Activated CD8-positive, alpha-beta T cell treated with anti-CD3 and anti-CD28 coated beads for 36 hours (primary cell): Measurements from ENCODE around the gene ZCCHC2. TPM values are rescaled to one million over a fixed set of nuclear protein-coding genes. Genes with fewer than 3 reads are reported as not detected.

Source experiments
- ATAC-seq: fragments of 200-7000 bp; cut with Tn5 transposase; one replicate; pipeline ENCODE4 v1.10.0; 2021; ENCODE audit warnings: mild to moderate bottlenecking, moderate library complexity
- CTCF ChIA-PET: fragments of 350-600 bp; sonication (Branson Sonifier 250); formaldehyde crosslinking; loops from one replicate; lab custom pipeline; 2021; ENCODE audit warnings: antibody characterized with exemption; lab: Charles Lee
- POLR2A ChIA-PET: fragments of 350-600 bp; sonication (Branson Sonifier 250); formaldehyde crosslinking; loops from one replicate; lab custom pipeline; 2021; ENCODE audit warnings: antibody characterized with exemption; lab: Charles Lee
- DNase-seq: peaks from one replicate; pipeline ENCODE4 v3.0.0-alpha.2; 2020
- H3K27ac Mint-ChIP-seq: one replicate; pipeline ENCODE4 v1.8.0; 2021; ENCODE audit warnings: mild to moderate bottlenecking, mixed read lengths
- H3K27me3 Mint-ChIP-seq: one replicate; pipeline ENCODE4 v1.8.0; 2021; ENCODE audit warnings: mixed read lengths
- H3K36me3 Mint-ChIP-seq: one replicate; pipeline ENCODE4 v1.8.0; 2021; ENCODE audit warnings: low read depth, mixed read lengths
- H3K4me1 Mint-ChIP-seq: one replicate; pipeline ENCODE4 v1.8.0; 2021; ENCODE audit warnings: low read depth, mixed read lengths
- H3K4me3 Mint-ChIP-seq: one replicate; pipeline ENCODE4 v1.8.0; 2021; ENCODE audit warnings: mild to moderate bottlenecking, moderate library complexity, mixed read lengths
- H3K9me3 Mint-ChIP-seq: one replicate; pipeline ENCODE4 v1.8.0; 2021; ENCODE audit warnings: mixed read lengths
- CTCF ChIP-seq: fragments of 200-600 bp; IDR thresholded peaks from one replicate; pipeline ENCODE4 v1.8.0; 2022; ENCODE audit warnings: antibody characterized with exemption, mild to moderate bottlenecking
- intact Hi-C: fragments of 100-400 bp; cut with micrococcal nuclease; formaldehyde crosslinking; loops from one replicate; pipeline ENCODE4 v1.10.0; 2022
- total RNA-seq, 2 experiments: library from RNA; stranded (reverse); gene quantifications; one replicate each; pipeline ENCODE4 v1.2.3, GENCODE V29; 2021

The ZCCHC2 gene
- total RNA-seq, 2 experiments from 2014 or later, result 31.7 to 33.4 TPM

DNA sequence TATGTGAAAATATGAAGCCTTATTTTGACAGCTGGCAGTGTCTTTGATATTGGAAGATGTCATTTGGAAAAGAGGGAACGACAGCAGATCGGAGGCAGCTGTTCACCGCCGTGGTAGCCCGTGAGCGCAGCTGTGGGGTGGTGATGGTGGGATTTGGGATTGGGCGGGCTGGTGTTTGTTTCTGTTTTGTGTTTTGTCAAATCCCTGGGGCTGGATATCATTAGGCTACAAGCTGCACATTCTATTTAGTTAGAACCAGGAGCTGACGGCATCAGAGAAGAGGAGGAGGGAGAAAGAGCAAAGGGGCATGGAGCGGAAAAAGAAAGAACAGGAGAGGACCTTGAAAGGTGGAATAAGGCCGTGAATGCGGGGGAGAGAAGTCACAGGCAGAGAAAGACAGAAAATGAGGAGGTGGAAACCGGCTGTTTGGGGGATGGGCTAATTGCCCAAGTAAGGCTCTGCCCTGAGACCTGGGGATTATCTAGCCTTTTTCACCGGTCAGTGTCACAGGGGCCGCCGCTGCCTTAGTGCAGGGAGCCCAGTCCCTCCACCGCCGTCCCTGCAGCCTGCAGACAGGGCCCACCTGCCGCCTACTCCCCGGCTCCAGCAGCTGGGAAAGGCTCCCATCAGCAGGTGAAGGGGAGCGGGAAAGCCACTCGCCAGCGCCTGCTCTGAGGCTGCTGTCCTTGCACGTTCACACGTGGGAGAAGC, 88.0 kb downstream of the ZCCHC2 start:
- intact Hi-C loops, result no loop called here
- Mint-ChIP-seq H3K27ac (no peak overlapping the region), H3K4me1 (no peaks in the 10 kb centered on the region), H3K36me3 (no peaks in the 10 kb centered on the region), H3K27me3 (peaks cover 22% of the 10 kb centered on the region), H3K9me3 (no peaks in the 10 kb centered on the region), H3K4me3 (no peak overlapping the region)
- ATAC-seq, result no peak
- DNase-seq, result no peak
- TF ChIP-seq CTCF, result no peak
- CTCF ChIA-PET, result no interaction called here
- POLR2A ChIA-PET, result no interaction called here

DNA sequence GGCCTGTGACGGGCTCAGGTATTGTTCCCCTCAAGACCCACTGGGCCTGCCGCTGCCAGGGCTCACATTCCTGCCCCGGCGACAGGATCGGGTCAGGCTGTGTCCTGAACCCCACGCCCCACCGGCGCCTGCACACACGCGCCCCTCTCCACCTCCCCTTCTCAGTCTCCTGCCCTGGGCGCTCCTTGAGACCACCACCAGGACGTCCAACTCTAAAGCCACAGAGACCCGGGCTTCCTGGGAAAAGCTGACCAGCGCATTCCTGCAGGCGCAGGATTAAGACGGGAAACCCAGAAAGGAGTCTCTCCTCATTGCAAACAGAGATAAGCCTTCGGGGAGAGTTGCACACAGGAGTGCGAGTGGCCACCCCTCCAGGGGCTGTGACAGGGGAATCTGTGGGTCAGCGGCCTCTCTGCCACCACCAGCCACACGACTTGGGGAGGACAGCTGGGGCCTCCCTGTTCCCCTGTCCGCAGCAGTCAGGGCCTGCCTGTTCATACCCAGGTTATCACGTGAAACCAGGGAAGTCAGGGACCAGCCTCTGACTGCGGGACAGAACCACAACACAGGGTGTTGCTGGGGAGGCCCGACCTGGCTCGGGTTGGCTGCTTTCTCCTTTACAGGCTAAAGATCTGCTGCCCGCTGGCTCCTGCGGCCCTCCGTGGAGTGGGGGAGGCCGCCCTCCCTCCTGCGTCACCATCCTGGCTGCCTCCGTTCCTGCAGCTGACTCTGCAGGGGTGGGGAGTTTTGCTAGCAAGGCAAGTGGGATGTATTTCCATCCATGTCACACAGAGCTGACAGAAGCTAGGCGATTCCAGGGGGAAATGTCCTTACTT, 88.8 kb downstream of the ZCCHC2 start:
- Mint-ChIP-seq H3K27me3 (peaks cover 25% of the 10 kb centered on the region), H3K9me3 (no peaks in the 10 kb centered on the region), H3K36me3 (no peaks in the 10 kb centered on the region), H3K4me3 (no peak overlapping the region), H3K4me1 (no peaks in the 10 kb centered on the region), H3K27ac (no peak overlapping the region)
- TF ChIP-seq CTCF, result no peak
- no peak for ATAC-seq
- intact Hi-C loops, result no loop called here
- DNase-seq, result no peak
- ChIA-PET POLR2A (no interaction called here), CTCF (no interaction called here)

- no peak overlapping the region for H3K27ac Mint-ChIP-seq
- no peaks in the 10 kb centered on the region for H3K4me1 Mint-ChIP-seq
- ChIA-PET CTCF (no interaction called here), POLR2A (no interaction called here)
- H3K27me3 Mint-ChIP-seq, result peaks cover 28% of the 10 kb centered on the region
- H3K9me3 Mint-ChIP-seq, result no peaks in the 10 kb centered on the region
- H3K36me3 Mint-ChIP-seq, result no peaks in the 10 kb centered on the region
- TF ChIP-seq CTCF, result no peak
- ATAC-seq, result no peak
- H3K4me3 Mint-ChIP-seq, result no peak overlapping the region
- intact Hi-C loops, result no loop called here
- DNase-seq, result no peak
Measured at GRCh38 chr18:62612289-62612645, 89.4 kb downstream of the ZCCHC2 start.

DNA sequence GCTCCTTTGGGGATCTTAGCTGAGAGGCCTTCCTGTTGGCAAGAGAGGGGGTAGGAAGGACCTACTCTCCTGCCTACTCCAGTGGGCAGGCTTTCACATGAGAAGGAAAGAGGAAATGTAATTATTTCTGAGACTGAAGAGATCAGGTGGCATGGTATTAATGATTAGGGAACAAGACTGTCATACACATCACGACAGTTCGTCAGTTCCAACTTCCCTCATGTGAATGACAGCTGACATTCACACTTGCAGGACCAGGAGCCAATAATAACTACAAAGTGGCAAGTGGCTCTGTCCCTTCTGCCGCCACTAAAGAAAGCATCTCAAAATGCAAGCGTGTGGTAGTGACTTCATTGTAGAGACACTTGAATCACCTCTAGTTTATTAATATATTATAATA, 90.0 kb downstream of the ZCCHC2 start:
- ATAC-seq (no peak), DNase-seq (no peak)
- intact Hi-C loops, result no loop called here
- no peaks in the 10 kb centered on the region for H3K9me3 Mint-ChIP-seq
- CTCF ChIA-PET, result no interaction called here
- no peak overlapping the region for H3K4me3 Mint-ChIP-seq
- TF ChIP-seq CTCF, result no peak
- peaks cover 31% of the 10 kb centered on the region for H3K27me3 Mint-ChIP-seq
- H3K36me3 Mint-ChIP-seq, result no peaks in the 10 kb centered on the region
- H3K27ac Mint-ChIP-seq, result no peak overlapping the region
- POLR2A ChIA-PET, result no interaction called here
- H3K4me1 Mint-ChIP-seq, result no peaks in the 10 kb centered on the region

DNA sequence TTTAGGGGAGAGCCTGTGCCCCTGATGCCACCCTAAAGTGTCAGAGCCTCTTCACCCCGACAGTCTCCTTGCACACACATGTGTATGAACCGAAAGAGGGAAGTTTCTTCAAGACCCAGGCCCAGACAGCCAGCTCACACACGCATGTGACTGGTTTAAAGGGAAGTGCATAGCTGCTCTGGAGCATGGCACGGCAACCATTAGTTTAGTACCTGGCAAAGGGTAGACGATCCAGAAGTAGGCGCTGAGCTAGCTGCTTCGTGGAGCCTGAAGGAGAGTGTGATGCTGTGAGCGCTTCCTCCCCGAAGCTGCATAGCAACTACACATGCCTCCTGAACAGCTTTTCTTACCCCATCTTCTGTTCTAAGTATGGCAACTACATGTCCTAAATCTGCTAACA, 91.7 kb downstream of the ZCCHC2 start:
- DNase-seq (no peak), ATAC-seq (no peak)
- Mint-ChIP-seq H3K9me3 (no peaks in the 10 kb centered on the region), H3K4me1 (no peaks in the 10 kb centered on the region), H3K36me3 (no peaks in the 10 kb centered on the region), H3K27me3 (peaks cover 32% of the 10 kb centered on the region), H3K4me3 (no peak overlapping the region), H3K27ac (no peak overlapping the region)
- intact Hi-C loops, result no loop called here
- POLR2A ChIA-PET, result no interaction called here
- TF ChIP-seq CTCF, result no peak
- CTCF ChIA-PET, result interaction anchor here (0.6 to 1.6 kb wide), 3 partner anchors 24 to 366 kb away, joined by 3 to 5 read pairs (median 3); no protein-coding TSS in a partner anchor
